ENCODE results near the gene PARP16. TPM values are rescaled to one million over a fixed set of nuclear protein-coding genes. Genes with fewer than 3 reads are reported as not detected.

PARP16 gene
- total and polyA plus RNA-seq, 10 donors, result 6.4 to 11.3 (median 9.6) TPM

GRCh38 chr15:65209701-65210643 is 76.7 kb downstream of the PARP16 start:
- no peak overlapping the region for H3K4me3 ChIP-seq
- H3K27ac ChIP-seq, result no peak overlapping the region
- H3K36me3 ChIP-seq, result no peaks in the 10 kb centered on the region
- DNase-seq, result no peak
- H3K27me3 ChIP-seq (replicated peaks in 1 of 7), result no peaks in the 10 kb centered on the region
- intact Hi-C loops (cut with DNase I; ENCODE audit: low total_unique reads), result no loop called here
- H3K9me3 ChIP-seq, result no peaks in the 10 kb centered on the region
- no peaks in the 10 kb centered on the region for H3K4me1 ChIP-seq
- TF ChIP-seq POLR2A (IDR thresholded peaks at IDR 0.05), result no peak
- TF ChIP-seq CTCF (IDR thresholded peaks at IDR 0.05 in 8 of 11, conservative IDR thresholded peaks at IDR 0.05 in 3 of 11), result no peak
- TF ChIP-seq POLR2AphosphoS5 (IDR thresholded peaks at IDR 0.05), result no peak
- 81 to 90% (median 84%) methylated on average over 17 of the region's 17 CpGs for WGBS, 5 donors

- no peaks in the 10 kb centered on the region for H3K36me3 ChIP-seq
- no peaks in the 10 kb centered on the region for H3K9me3 ChIP-seq
- DNase-seq, result no peak
- intact Hi-C loops (cut with DNase I; ENCODE audit: low total_unique reads), result no loop called here
- no peak overlapping the region for H3K27ac ChIP-seq
- no peaks in the 10 kb centered on the region for H3K4me1 ChIP-seq
- H3K27me3 ChIP-seq (replicated peaks in 1 of 7), result no peaks in the 10 kb centered on the region
- TF ChIP-seq CTCF (IDR thresholded peaks at IDR 0.05 in 8 of 11, conservative IDR thresholded peaks at IDR 0.05 in 3 of 11) (no peak), POLR2A (IDR thresholded peaks at IDR 0.05) (no peak), POLR2AphosphoS5 (IDR thresholded peaks at IDR 0.05) (no peak)
- 92 to 100% (median 100%) methylated on average over 2 of the region's 2 CpGs for WGBS, 5 donors
- no peak overlapping the region for H3K4me3 ChIP-seq
Measured at GRCh38 chr15:65208647-65209046, 78.0 kb downstream of the PARP16 start.

Small RNAs within 50 kb of the gene (small RNA-seq; reads per million reads assigned to genes)
- gene AC068213.1 (0 reads per million in 4 donors), gene RNU5A-1 (29,617 to 57,194 (median 36,858) reads per million in 4 donors), gene RNU5B-1 (2,790 to 4,604 (median 3,435) reads per million in 4 donors), gene RNU6-686P (0 reads per million in 4 donors), gene SNORA24B (0 to 0.15 (median 0) reads per million in 4 donors)

Other genes starting within 250 kb of the PARP16 start
- gene SLC51B, start 241.5 kb downstream of the PARP16 start, total RNA-seq, result not detected
- under 1 TPM in 1 of 3 donors, not detected in 2; 0.09 TPM for gene SLC51B, start 241.5 kb downstream of the PARP16 start, polyA plus RNA-seq
- gene RASL12, start 218.9 kb downstream of the PARP16 start, total RNA-seq, result 10 to 100 TPM in 2 of 7 donors, 1 to 10 TPM in 5; 8.3 to 38.5 (median 9.4) TPM
- gene RASL12, start 218.9 kb downstream of the PARP16 start, polyA plus RNA-seq, result 1 to 10 TPM; 2.7 to 6.5 (median 6.1) TPM
- not detected for gene KBTBD13, start 210.1 kb downstream of the PARP16 start, total RNA-seq
- not detected for gene KBTBD13, start 210.1 kb downstream of the PARP16 start, polyA plus RNA-seq
- gene UBAP1L, start 171.7 kb downstream of the PARP16 start, total RNA-seq, result 10 to 100 TPM in 3 of 7 donors, 1 to 10 TPM in 4; 4.8 to 11.2 (median 7.9) TPM
- gene UBAP1L, start 171.7 kb downstream of the PARP16 start, polyA plus RNA-seq, result 1 to 10 TPM; 2.5 to 8.4 (median 6.0) TPM
- gene PDCD7, start 153.1 kb downstream of the PARP16 start, total RNA-seq, result 10 to 100 TPM; 21.3 to 27.3 (median 25.1) TPM
- gene PDCD7, start 153.1 kb downstream of the PARP16 start, polyA plus RNA-seq, result 10 to 100 TPM in 2 of 3 donors, 1 to 10 TPM in 1; 9.8 to 16.1 (median 13.0) TPM
- 10 to 100 TPM; 42.2 to 58.3 (median 52.5) TPM for gene CLPX, start 101.5 kb downstream of the PARP16 start, total RNA-seq
- gene CLPX, start 101.5 kb downstream of the PARP16 start, polyA plus RNA-seq, result 10 to 100 TPM in 2 of 3 donors, 1 to 10 TPM in 1; 9.5 to 13.8 (median 11.5) TPM
- gene CILP, start 75.4 kb downstream of the PARP16 start, total RNA-seq, result under 1 TPM; 0.19 to 0.85 (median 0.34) TPM
- gene CILP, start 75.4 kb downstream of the PARP16 start, polyA plus RNA-seq, result 1 to 10 TPM in 1 of 3 donors, under 1 TPM in 2; 0.41 to 3.1 (median 0.45) TPM
- not detected for gene RNU5A-1, start 9.2 kb upstream of the PARP16 start, total RNA-seq
- gene RNU5A-1, start 9.2 kb upstream of the PARP16 start, polyA plus RNA-seq, result not detected
- gene RNU5B-1, start 17.8 kb upstream of the PARP16 start, total RNA-seq, result 10 to 100 TPM in 4 of 7 donors, not detected in 3; 24.2 to 62.3 (median 32.6) TPM
- not detected for gene RNU5B-1, start 17.8 kb upstream of the PARP16 start, polyA plus RNA-seq
- gene IGDCC3, start 91.1 kb upstream of the PARP16 start, total RNA-seq, result under 1 TPM in 1 of 7 donors, not detected in 6; 0.34 TPM
- under 1 TPM in 2 of 3 donors, not detected in 1; 0.03 TPM for gene IGDCC3, start 91.1 kb upstream of the PARP16 start, polyA plus RNA-seq
- 1 to 10 TPM in 2 of 7 donors, under 1 TPM in 5; 0.13 to 2.8 (median 0.75) TPM for gene IGDCC4, start 136.1 kb upstream of the PARP16 start, total RNA-seq
- 1 to 10 TPM in 2 of 3 donors, under 1 TPM in 1; 0.58 to 1.2 (median 1.0) TPM for gene IGDCC4, start 136.1 kb upstream of the PARP16 start, polyA plus RNA-seq
- gene DPP8, start 230.8 kb upstream of the PARP16 start, total RNA-seq, result 10 to 100 TPM; 40.1 to 74.6 (median 55.9) TPM
- gene DPP8, start 230.8 kb upstream of the PARP16 start, polyA plus RNA-seq, result 10 to 100 TPM in 1 of 3 donors, 1 to 10 TPM in 2; 6.0 to 12.8 (median 6.8) TPM
- gene HACD3, start 243.6 kb upstream of the PARP16 start, total RNA-seq, result 10 to 100 TPM; 23.0 to 47.4 (median 29.5) TPM
- gene HACD3, start 243.6 kb upstream of the PARP16 start, polyA plus RNA-seq, result 10 to 100 TPM in 1 of 3 donors, 1 to 10 TPM in 2; 5.5 to 13.2 (median 10.0) TPM